ENCODE results near the gene SRSF2. TPM values are rescaled to one million over a fixed set of nuclear protein-coding genes. Genes with fewer than 3 reads are reported as not detected.

SRSF2 gene
- total and polyA plus RNA-seq, 9 of the 15 experiments (the other 6 are each of a cell fraction or from before 2014, with no cell fraction given): 161 to 583 (median 393) TPM

DNA sequence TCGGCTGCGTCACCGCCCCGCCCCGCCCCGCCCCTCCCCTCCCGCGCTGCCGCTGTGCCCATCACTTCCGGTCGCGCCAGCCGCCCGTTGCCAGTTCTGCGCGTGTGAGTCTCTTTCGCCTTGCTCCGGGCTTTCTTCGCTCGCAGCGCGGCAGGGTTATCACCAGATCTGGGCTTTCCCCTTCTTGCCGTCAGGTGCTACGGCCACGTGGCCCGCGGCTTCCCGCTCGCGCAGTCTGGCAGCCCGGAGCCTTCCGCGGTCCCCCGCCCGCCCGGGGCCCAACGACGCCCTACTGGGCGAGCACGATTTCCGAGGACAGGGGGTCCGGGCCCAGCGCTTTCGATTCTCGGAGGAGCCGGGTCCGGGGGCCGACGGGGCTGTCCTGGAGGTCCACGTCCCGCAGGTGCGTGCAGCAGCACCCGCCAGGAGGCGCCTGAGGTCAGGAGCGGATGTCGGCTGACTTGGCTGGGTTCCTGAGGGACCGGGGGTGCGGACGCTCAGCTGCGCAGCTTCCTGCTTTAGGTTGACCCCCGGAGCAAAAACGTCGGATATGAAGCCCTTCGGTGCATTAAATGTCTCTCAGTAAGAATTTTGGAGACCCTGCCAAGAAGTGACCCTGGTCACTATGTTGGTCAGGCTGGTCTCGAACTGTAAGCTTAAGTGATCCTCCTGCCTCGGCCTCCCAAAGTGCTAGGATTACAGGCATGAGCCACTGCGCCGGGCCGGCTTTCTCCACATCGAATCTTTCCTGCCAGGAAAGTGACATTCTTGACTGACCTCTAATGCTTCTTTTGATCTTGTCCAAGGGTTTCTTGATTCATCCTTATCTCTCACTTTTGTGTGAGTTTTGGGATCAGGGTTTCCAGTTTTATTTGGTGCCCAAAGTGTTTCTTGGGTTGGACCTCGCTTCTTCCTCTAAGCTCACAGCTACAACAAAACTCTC, 10.1 kb downstream of the SRSF2 start, which contains the start of gene METTL23 (continued):
- TF ChIP-seq E2F8 (IDR thresholded peaks at IDR 0.05; ENCODE audit: low read depth, partially characterized antibody) (peak; percentile 57), ATF3 (IDR thresholded peaks at IDR 0.05) (no peak), ATF3 (CRISPR knock-in tag; conservative IDR thresholded peaks at IDR 0.05) (peak; percentile 23; the same call in 1 of the 2 replicates), MEF2A (IDR thresholded peaks at IDR 0.05; ENCODE audit: control insufficient read depth, low read depth, low read length) (no peak), ZNF592 (IDR thresholded peaks at IDR 0.05) (peak; percentile 72), MAFK (IDR thresholded peaks at IDR 0.05; ENCODE audit: low read length) (0 out of 2 replicates have a peak, but pooled peaks have one; percentile 3), HLTF (IDR thresholded peaks at IDR 0.05) (no peak), GATAD2A (IDR thresholded peaks at IDR 0.05) (peak; percentile 48; the same call in 1 of the 2 replicates), ELK3 (CRISPR knock-in tag; IDR thresholded peaks at IDR 0.05) (no peak), POLR2G (IDR thresholded peaks at IDR 0.05; ENCODE audit: low read depth, low read length) (peak; percentile 77), LARP7 (IDR thresholded peaks at IDR 0.05) (no peak)

Measured in K562 (cell line).